GM21367 (cell line): ENCODE data around the gene TMEM132A.

Experiments used
- ATAC-seq: cut with Tn5 transposase; IDR thresholded peaks from one replicate; pipeline ENCODE4 v1.9.1; 2021; ENCODE audit not compliant: unreplicated experiment

The TMEM132A gene

DNA sequence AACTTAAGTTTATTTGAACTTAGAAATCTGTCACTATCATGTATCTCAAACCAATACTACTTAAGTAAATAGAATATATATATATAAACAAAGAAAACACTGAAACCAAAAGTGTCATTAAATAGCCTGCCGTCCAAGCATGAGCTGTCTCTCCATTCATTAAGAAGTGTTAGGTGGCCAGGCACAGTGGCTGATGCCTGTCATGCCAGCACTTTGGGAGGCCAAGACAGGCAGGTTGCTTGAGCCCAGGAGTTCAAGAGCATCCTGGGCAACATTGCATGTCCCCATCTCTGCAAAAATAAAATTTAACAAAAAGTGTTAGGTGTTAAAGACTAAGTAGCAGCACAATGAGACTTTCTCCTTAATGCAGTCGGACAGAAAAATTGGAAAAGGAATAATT is 61.2 kb downstream of the TMEM132A start:
- ATAC-seq = no peak

DNA sequence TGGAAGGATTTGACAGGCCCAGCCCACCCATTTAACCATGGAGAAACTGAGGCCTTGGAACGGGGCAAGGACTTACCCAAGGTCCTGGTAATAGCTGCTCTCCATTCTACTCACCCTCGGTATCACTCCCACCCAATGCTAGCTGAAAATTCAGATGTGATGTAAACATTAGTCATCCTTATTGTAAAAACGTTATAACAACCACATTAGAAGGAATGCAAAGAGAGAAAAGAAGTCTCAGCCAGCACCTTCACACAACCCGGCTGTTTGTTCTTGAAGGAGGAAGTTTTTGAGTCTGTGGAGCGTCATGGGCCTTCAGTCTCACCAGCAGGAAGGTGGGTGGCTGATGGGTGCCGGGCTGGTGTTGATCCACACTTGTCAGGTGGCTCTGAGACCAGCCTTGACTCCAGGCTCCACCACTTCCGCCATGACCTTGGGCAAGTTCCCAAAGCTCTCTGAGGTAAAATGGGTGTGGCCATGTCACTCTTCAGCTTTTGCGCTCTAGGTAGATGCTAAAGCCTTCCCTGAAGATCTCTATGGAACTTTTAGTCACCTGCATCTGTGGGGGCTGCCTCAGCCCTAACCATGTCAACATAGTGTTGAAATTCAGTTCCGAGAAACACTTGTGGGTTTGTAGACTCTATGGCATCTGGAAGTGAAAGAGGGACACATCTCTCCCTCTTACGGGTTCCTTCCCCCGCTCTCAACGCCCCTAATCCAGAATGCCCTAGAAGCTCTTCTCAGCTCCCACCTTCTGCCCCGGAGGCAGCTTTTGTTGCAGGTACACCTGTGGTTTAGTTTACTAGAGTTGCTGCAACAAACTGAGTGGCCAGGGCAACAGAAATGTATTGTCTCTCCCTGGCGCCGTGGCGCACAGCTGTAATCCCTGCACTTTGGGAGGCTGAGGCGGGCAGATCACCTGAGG is 62.0 kb downstream of the TMEM132A start:
- no peak for ATAC-seq
